HepG2 (cell line): ENCODE data around the gene SHISA7. TPM values are rescaled to one million over a fixed set of nuclear protein-coding genes. Genes with fewer than 3 reads are reported as not detected.

Source experiments
- CREB1 ChIP-seq, 2 experiments: fragments of 450-650 bp in 1 of 2; IDR thresholded peaks; 2 replicates each; pipeline ENCODE4 v1.6.1; 2016 to 2017; ENCODE audit warnings: control low read depth in 1 of 2, mild to moderate bottlenecking in 1 of 2, missing compliant biosample characterization in 1 of 2, missing genetic modification characterization in 1 of 2
- DPF2 ChIP-seq: sonication (generic); formaldehyde crosslinking; IDR thresholded peaks from 2 replicates; pipeline ENCODE4 v1.4.0; 2020; ENCODE audit warnings: mild to moderate bottlenecking, low read depth, missing genetic modification reagents, borderline replicate concordance
- FOXP1 ChIP-seq, 2 experiments: fragments of 450-650 bp in 1 of 2; IDR thresholded peaks; 2 replicates each; pipeline ENCODE4 v1.6.1; 2017 to 2018; ENCODE audit warnings: antibody characterized with exemption in 1 of 2
- KDM5A ChIP-seq: fragments of 200-600 bp; sonication (generic); IDR thresholded peaks from 2 replicates; pipeline ENCODE4 v1.7.0; 2018; ENCODE audit warnings: antibody characterized with exemption, mild to moderate bottlenecking, low read length, borderline replicate concordance
- NBN ChIP-seq: fragments of 450-650 bp; conservative IDR thresholded peaks from 2 replicates; pipeline ENCODE4 v1.6.1; 2017
- PPARG ChIP-seq: conservative IDR thresholded peaks from 2 replicates; pipeline ENCODE4 v1.6.1; 2016; ENCODE audit warnings: missing biosample characterization, missing genetic modification reagents
- SAP130 ChIP-seq: IDR thresholded peaks from 2 replicates; pipeline ENCODE4 v1.6.1; 2016; ENCODE audit warnings: low read depth
- SP5 ChIP-seq: IDR thresholded peaks from 2 replicates; pipeline ENCODE4 v1.6.1; 2016; ENCODE audit warnings: low read depth, borderline replicate concordance
- THRA ChIP-seq: sonication (generic); formaldehyde crosslinking; IDR thresholded peaks from 2 replicates; pipeline ENCODE4 v1.4.0; 2020; ENCODE audit warnings: missing genetic modification reagents, borderline replicate concordance
- YY1 ChIP-seq: IDR thresholded peaks from 2 replicates; pipeline ENCODE4 v1.6.1; 2011; ENCODE audit warnings: low read length, low read depth, moderate library complexity, mild to moderate bottlenecking; ENCODE audit not compliant: insufficient read depth, insufficient replicate concordance
- ZFP37 ChIP-seq: sonication (generic); formaldehyde crosslinking; IDR thresholded peaks from 2 replicates; pipeline ENCODE4 v1.4.0; 2020; ENCODE audit warnings: missing genetic modification reagents, borderline replicate concordance
- ZNF263 ChIP-seq: sonication (generic); formaldehyde crosslinking; IDR thresholded peaks from 2 replicates; pipeline ENCODE4 v1.4.0; 2020; ENCODE audit warnings: missing genetic modification reagents
- polyA plus RNA-seq, 8 experiments: library from polyadenylated mRNA; depleted of rRNA in 3 of 8; stranded (reverse) in 7 of 8; unstranded in 1 of 8; fragments of >200 nt; fragmentation: Illumina TruSeq in 4 of 8; extraction: Trizol in 4 of 8; gene quantifications; 2 replicates each; pipeline versions ENCODE4 v1.2.1 to v1.2.3, GENCODE V29; 2011 to 2016; ENCODE audit warnings: low read depth in 4 of 8, missing spikeins in 1 of 8, mixed read lengths in 1 of 8; ENCODE audit not compliant: insufficient read depth in 1 of 8
- total RNA-seq, 5 experiments: library from RNA; depleted of rRNA; stranded (reverse); fragments of >200 nt; fragmentation: Illumina TruSeq; extraction: Trizol; gene quantifications; 2 replicates each; pipeline ENCODE4 v1.2.3, GENCODE V29; 2016; ENCODE audit warnings: low read depth in 1 of 5

The SHISA7 gene
- total and polyA plus RNA-seq, 2 of the 13 experiments (the other 11 are each of a cell fraction or from before 2014, with no cell fraction given): not detected

GRCh38 chr19:55460670-55461258 is 17.7 kb upstream of the SHISA7 start (continued):
- TF ChIP-seq PPARG (CRISPR knock-in tag) (0 out of 2 replicates have a peak, but pooled peaks have one; percentile 5), SAP130 (CRISPR knock-in tag) (peak; percentile 7; the same call in 1 of the 2 replicates), ZFP37 (CRISPR knock-in tag) (peak; percentile 22; the same call in 1 of the 2 replicates), NBN (no peak), ZNF263 (CRISPR knock-in tag) (peak; percentile 36; the same call in 1 of the 2 replicates), YY1 (peak; percentile 79), KDM5A (peak; percentile 44; the same call in 1 of the 2 replicates), THRA (CRISPR knock-in tag) (peak; percentile 83), SP5 (CRISPR knock-in tag) (peak; percentile 85), FOXP1 (IDR thresholded peaks at IDR 0.05) (no peak), FOXP1 (CRISPR knock-in tag; IDR thresholded peaks at IDR 0.05) (peak; percentile 5; the same call in 1 of the 2 replicates), DPF2 (CRISPR knock-in tag) (no peak), CREB1 (IDR thresholded peaks at IDR 0.05) (no peak), CREB1 (CRISPR knock-in tag; IDR thresholded peaks at IDR 0.05) (peak; percentile 7; the same call in 1 of the 2 replicates)
